ENCODE results near the gene APEH.

DNA sequence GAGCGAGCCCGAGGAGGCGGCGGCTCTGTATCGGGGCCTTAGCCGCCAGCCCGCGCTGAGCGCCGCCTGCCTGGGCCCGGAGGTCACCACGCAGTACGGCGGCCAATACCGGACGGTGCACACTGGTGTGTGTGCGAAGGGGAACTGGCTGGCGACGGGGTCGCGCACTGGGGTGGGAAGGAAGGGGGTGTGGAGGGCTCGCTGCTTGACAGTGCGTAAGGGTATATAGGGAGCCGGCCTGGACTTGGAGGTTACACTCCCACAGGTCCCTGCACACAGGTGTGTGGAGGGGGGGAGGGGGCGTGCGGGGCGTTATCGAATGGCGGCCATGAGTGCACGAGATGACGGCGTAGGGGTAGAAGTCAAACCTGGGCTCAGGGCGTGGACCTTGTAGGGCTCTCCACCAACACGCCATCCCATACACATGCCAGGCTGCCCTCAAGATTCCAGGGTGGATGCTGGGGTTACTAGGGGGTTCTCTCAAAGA lies 389 bp downstream of the APEH start:
- TF ChIP-seq, protein P1, sequence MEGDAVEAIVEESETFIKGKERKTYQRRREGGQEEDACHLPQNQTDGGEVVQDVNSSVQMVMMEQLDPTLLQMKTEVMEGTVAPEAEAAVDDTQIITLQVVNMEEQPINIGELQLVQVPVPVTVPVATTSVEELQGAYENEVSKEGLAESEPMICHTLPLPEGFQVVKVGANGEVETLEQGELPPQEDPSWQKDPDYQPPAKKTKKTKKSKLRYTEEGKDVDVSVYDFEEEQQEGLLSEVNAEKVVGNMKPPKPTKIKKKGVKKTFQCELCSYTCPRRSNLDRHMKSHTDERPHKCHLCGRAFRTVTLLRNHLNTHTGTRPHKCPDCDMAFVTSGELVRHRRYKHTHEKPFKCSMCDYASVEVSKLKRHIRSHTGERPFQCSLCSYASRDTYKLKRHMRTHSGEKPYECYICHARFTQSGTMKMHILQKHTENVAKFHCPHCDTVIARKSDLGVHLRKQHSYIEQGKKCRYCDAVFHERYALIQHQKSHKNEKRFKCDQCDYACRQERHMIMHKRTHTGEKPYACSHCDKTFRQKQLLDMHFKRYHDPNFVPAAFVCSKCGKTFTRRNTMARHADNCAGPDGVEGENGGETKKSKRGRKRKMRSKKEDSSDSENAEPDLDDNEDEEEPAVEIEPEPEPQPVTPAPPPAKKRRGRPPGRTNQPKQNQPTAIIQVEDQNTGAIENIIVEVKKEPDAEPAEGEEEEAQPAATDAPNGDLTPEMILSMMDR (IDR thresholded peaks at IDR 0.05; ENCODE audit: poor library complexity, severe bottlenecking), result no peak
- TF ChIP-seq RAD21 (conservative IDR thresholded peaks at IDR 0.05), result peak; percentile 28
- no peak for TF ChIP-seq POLR2AphosphoS5 (IDR thresholded peaks at IDR 0.05)

Measured in neural cell (in vitro differentiated cells).